ENCODE results near the gene TAF11L3. TPM values are rescaled to one million over a fixed set of nuclear protein-coding genes. Genes with fewer than 3 reads are reported as not detected.
"Not testable (repeated sequence)": the region's sequence is repeated elsewhere in the genome, so short reads cannot be mapped to it uniquely, and the experiment has no call there.

The TAF11L3 gene
- total RNA-seq, result not detected
- long read RNA-seq, donor 1, result 0 reads
- long read RNA-seq, donor 2, result 0 reads

DNA sequence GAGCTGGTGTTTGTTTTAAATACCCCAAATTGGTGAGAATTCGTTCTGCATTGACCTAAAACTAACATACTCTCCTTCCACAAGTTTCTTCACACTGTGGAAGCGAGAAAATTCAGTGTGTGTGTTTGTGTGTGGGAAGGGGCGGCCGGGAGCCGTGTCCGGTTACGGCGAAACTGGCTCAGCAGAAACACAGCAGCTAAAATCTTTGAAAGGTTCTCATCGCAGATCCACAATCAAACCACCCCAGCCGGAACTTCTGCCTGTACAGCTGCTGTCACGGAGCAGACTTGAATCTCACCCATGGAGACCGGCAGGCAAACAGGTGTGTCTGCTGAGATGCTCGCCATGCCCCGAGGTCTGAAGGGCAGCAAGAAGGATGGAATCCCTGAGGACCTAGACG lies at the start of gene TAF11L3:
Gene TAF11L3 (plus strand): TSS at position 301 of the 400 bp plus-strand sequence.
- H3K4me3 ChIP-seq; intact Hi-C loops (cut with DNase I, micrococcal nuclease); ATAC-seq; H3K36me3 ChIP-seq (ENCODE audit: low read depth); DNase-seq; H3K4me1 ChIP-seq (ENCODE audit: low read depth); H3K9me3 ChIP-seq: not testable (repeated sequence)

DNA sequence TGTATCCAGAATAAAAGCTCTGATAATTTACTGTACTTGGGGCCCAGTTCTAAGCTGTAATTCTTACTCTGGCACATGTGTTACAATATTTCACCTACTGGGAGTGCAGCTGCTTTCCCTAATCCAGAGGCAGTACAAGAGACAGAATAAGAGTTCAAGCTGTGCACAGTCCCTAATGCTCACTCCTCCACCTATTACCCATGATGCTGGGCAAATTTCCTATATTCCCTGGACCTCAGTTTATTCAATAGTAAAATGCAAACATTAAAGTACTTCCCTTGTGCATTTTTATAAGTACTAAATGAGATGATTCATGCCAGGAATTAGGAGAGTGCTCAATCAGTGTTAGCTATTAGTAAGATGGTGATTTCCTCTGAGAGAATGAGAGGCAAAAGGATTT lies 48.1 kb upstream of the TAF11L3 start:
- intact Hi-C loops (cut with DNase I, micrococcal nuclease), result no loop called here
- ATAC-seq (no peak), DNase-seq (no peak)
- no peaks in the 10 kb centered on the region for H3K36me3 ChIP-seq (ENCODE audit: low read depth)
- H3K9me3 ChIP-seq, result no peaks in the 10 kb centered on the region
- H3K4me3 ChIP-seq, result no peak overlapping the region
- no peaks in the 10 kb centered on the region for H3K4me1 ChIP-seq (ENCODE audit: low read depth)
- no peak for TF ChIP-seq CTCF (IDR thresholded peaks at IDR 0.05)

- ATAC-seq; intact Hi-C loops (cut with DNase I, micrococcal nuclease); H3K36me3 ChIP-seq (ENCODE audit: low read depth); DNase-seq; H3K9me3 ChIP-seq; H3K4me3 ChIP-seq; H3K4me1 ChIP-seq (ENCODE audit: low read depth): not testable (repeated sequence)
Measured at GRCh38 chr5:17475064-17475463, 43.1 kb upstream of the TAF11L3 start.

GRCh38 chr5:17477043-17477442 lies 41.1 kb upstream of the TAF11L3 start:
- intact Hi-C loops (cut with DNase I, micrococcal nuclease), result no loop called here
- Histone ChIP-seq H3K9me3 (no peaks in the 10 kb centered on the region), H3K36me3 (ENCODE audit: low read depth) (no peaks in the 10 kb centered on the region), H3K4me1 (ENCODE audit: low read depth) (no peaks in the 10 kb centered on the region), H3K4me3 (no peak overlapping the region)
- no peak for ATAC-seq
- no peak for DNase-seq
- no peak for TF ChIP-seq CTCF (IDR thresholded peaks at IDR 0.05)

GRCh38 chr5:17477573-17478265 lies 40.4 kb upstream of the TAF11L3 start:
- intact Hi-C loops (cut with DNase I, micrococcal nuclease), result no loop called here
- Histone ChIP-seq H3K4me3 (no peak overlapping the region), H3K9me3 (no peaks in the 10 kb centered on the region), H3K4me1 (ENCODE audit: low read depth) (no peaks in the 10 kb centered on the region), H3K36me3 (ENCODE audit: low read depth) (no peaks in the 10 kb centered on the region)
- ATAC-seq (no peak), DNase-seq (no peak)
- no peak for TF ChIP-seq CTCF (IDR thresholded peaks at IDR 0.05)

DNA sequence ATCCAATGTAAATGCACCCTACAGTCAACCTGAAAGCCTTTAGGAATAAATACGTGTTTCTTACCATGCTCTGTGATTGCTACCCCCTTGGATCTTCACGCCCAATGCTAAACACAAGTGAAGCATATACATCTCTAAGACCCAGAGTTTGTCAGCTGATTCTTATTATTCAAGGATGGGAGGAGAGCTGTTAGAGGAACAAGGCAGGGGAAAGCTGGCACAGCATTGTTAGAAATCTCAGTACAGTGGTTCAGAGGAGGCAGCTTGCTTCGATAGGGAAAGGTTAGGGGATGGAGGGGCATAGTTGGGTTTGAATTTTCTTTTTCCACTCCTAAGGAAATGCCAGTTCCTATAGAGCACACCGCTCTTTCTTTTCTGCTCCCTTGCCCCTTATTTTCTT lies 36.8 kb upstream of the TAF11L3 start:
- intact Hi-C loops (cut with DNase I, micrococcal nuclease), result no loop called here
- H3K36me3 ChIP-seq (ENCODE audit: low read depth), result no peaks in the 10 kb centered on the region
- H3K4me1 ChIP-seq (ENCODE audit: low read depth), result no peaks in the 10 kb centered on the region
- no peak for DNase-seq
- no peak overlapping the region for H3K4me3 ChIP-seq
- TF ChIP-seq CTCF (IDR thresholded peaks at IDR 0.05), result no peak
- no peaks in the 10 kb centered on the region for H3K9me3 ChIP-seq
- ATAC-seq, result no peak

GRCh38 chr5:17482790-17483189 lies 35.4 kb upstream of the TAF11L3 start:
- Histone ChIP-seq H3K9me3 (no peaks in the 10 kb centered on the region), H3K4me3 (no peak overlapping the region), H3K36me3 (ENCODE audit: low read depth) (no peaks in the 10 kb centered on the region), H3K4me1 (ENCODE audit: low read depth) (no peaks in the 10 kb centered on the region)
- intact Hi-C loops (cut with DNase I, micrococcal nuclease), result no loop called here
- TF ChIP-seq CTCF (IDR thresholded peaks at IDR 0.05), result no peak
- ATAC-seq (no peak), DNase-seq (no peak)

- intact Hi-C loops (cut with DNase I, micrococcal nuclease); H3K9me3 ChIP-seq; H3K36me3 ChIP-seq (ENCODE audit: low read depth); DNase-seq; ATAC-seq; H3K4me1 ChIP-seq (ENCODE audit: low read depth); H3K4me3 ChIP-seq: not testable (repeated sequence)
Measured at GRCh38 chr5:17486464-17487173, 31.5 kb upstream of the TAF11L3 start.

All from mucosa of descending colon (tissue), 3 donors.